Bronchial smooth muscle cell (primary cell): Measurements from ENCODE around the gene TAAR5. TPM values are rescaled to one million over a fixed set of nuclear protein-coding genes. Genes with fewer than 3 reads are reported as not detected.

Experiments used
- total RNA-seq: library from RNA; depleted of rRNA; stranded (reverse); fragments of >200 nt; gene quantifications from 2 replicates; pipeline ENCODE4 v1.2.1, GENCODE V29; 2014

TAAR5 gene
- not detected in 2 replicates for total RNA-seq

DNA sequence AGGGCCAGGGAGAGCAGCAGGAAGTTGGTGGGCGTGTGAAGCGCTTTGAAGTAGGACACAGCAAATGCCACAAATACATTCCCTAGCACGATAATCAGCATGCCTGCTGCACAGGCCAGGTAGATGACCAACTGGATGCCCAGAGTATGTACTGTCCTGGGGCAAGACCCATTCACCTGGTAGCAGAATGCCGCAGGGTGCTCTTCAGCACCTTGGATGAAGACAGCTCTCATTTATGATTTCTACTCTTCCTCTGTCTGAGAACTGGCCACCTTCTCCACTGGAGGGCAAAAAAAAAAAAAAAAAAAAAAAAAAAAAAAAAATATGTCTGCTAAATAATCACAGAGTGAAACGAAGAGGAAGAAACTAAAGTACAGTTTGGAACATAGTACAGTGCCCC, at the start of gene TAAR5:
TSS of gene TAAR5 (minus strand) at position 288 of the 400 bp plus-strand sequence. CDS start at position 233, 55 bp downstream.

GRCh38 chr6:132624175-132624574, 34.6 kb upstream of the TAAR5 start, which contains the start of gene TAAR2:
TSS of gene TAAR2 (minus strand) at chr6:132624275. CDS start at chr6:132624275, 0 bp downstream.

GRCh38 chr6:132570221-132570777, 19.2 kb downstream of the TAAR5 start, which contains the start of gene TAAR6:
TSS of gene TAAR6 (plus strand) at chr6:132570322. CDS start at chr6:132570322, 0 bp downstream.

DNA sequence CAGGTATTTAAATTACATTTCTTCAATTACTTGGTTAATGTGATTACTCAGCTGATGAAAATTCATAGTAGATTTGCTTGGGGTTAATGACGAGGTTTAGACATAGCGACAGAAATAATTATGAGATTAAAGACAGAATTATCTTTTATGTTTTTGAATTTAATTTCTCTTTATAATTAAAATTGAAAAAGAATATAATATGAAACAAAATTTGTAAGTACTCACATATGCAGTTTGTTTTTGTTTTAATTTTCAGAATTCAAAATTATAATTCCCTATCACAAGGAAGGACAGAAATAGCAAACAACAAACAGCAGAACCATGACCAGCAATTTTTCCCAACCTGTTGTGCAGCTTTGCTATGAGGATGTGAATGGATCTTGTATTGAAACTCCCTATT, 37.2 kb downstream of the TAAR5 start, which contains the start of gene TAAR8:
TSS of gene TAAR8 (plus strand) at position 301 of the 400 bp plus-strand sequence. CDS start at position 322, 21 bp downstream.

Other genes with a start within 250 kb of the TAAR5 start
- 21.6 and 71.6 TPM in 2 replicates for gene MOXD1, start 188.3 kb downstream of the TAAR5 start, total RNA-seq
- gene STX7, start 76.6 kb downstream of the TAAR5 start, total RNA-seq: 31.5 and 34.3 TPM in 2 replicates
- gene TAAR9, start 51.5 kb downstream of the TAAR5 start, total RNA-seq: not detected in 2 replicates
- not detected in 2 replicates for gene TAAR8, start 37.1 kb downstream of the TAAR5 start, total RNA-seq
- not detected in 2 replicates for gene TAAR6, start 19.4 kb downstream of the TAAR5 start, total RNA-seq
- not detected in 2 replicates for gene TAAR2, start 34.5 kb upstream of the TAAR5 start, total RNA-seq
- not detected in 2 replicates for gene TAAR1, start 69.4 kb upstream of the TAAR5 start, total RNA-seq
- not detected in 2 replicates for gene VNN1, start 124.3 kb upstream of the TAAR5 start, total RNA-seq
- 0.16 TPM in 1 of 2 replicates, not detected in the other for gene VNN2, start 168.2 kb upstream of the TAAR5 start, total RNA-seq
- gene SLC18B1, start 208.9 kb upstream of the TAAR5 start, total RNA-seq: 2.8 and 6.3 TPM in 2 replicates
- gene RPS12, start 224.8 kb upstream of the TAAR5 start, total RNA-seq: 2,462 and 4,345 TPM in 2 replicates